ENCODE data around the gene EMILIN3.

EMILIN3 gene

DNA sequence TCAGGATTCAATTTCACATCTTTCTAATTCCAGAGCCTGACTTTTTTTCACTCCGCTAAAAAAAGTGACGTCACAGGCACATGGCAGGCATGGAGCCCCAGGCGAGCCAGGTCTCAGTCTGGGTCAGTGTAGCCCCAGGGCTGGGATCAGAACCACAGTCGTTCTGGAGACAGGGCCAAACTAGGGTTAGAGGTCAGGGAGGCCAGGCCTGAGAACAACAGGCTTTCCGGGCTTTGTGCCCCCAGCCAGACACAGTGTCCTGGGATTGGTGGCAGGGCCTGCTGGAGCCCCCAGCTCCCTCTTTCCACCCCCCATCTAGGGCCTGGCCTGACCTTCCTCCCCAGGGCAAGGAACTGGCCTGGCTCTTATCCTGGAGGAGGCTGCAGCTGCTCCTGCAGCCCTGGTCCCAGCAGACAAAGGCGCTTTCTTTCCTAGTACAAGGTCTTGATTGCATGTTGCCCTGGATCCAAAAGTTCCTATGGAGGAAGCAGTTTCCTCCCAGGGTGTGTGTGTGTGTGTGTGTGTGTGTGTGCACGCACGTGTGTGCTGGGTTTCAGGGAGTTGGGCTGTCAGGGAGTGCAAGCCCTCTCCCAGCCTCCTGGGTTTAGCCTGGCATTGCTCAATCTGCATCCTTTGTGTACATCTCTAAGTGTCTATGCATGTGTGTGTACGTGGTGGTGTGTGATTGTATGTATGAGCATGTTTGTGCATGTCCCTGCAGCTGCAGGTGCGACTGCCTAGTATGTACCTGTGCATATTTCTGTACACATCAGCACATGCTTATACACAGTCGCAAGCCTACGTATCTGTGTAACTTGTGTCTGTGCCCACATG is 26.5 kb upstream of the EMILIN3 start:
- peak in 42 of 56 donors; percentile 9 to 77 (median 48) for DNase-seq

DNA sequence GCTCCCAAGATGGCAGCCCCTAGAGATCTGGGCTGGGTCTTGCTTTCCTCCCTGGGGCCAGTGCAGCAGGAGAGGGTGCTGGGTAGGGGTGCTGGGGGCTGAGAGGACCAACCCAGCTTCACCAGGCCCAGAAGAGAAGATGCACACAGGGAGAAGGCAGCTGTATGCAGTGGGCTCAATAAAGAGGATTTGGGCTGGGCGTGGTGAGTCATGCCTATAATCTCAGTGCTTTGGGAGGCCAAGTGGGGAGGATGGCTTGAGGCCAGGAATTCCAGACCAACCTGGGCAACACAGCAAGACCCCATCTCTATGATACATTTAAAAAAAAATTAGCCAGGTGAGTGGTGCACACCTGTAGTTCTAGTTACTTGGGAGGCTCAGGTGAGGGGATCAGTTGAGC is 25.7 kb upstream of the EMILIN3 start:
- DNase-seq, result no peak

DNA sequence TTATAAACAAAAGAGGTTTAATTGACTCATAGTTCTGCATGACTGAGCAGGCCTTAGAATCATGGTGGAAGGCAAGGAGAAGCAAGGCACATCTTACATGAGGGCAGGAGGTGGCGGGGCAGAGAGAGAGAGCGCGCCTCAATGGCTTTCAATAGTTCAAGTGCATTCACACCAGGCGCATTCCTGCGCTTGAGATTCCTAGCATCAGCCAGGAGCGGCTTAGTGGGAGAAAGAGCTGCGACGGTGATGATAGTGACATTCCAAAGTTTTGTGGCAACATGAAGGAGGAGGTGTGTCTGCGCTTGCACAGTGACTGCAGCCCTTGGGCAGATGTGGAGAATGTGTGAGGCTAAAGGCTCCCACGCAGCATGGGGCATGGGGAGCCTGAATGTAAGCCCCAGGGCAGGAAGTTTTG is 25.0 kb upstream of the EMILIN3 start:
- DNase-seq, result no peak

DNA sequence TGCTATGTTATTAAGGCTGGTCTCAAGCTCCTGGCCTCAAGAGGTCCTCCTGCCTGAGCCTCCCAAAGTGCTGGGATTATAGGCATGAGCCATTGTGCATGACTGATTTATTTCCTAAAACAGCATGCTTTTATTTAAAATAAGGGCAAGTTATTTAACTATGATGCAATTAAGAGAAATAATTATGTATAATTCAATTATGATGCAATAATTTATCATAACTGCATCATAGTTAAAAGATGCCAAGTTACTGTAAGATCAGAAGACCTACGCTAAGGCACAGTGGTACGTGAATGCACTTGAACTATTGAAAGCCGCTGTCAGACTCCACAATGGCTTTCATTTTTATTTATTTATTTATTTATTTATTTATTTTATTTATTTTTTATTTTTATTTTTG is 24.3 kb upstream of the EMILIN3 start:
- no peak for DNase-seq

DNA sequence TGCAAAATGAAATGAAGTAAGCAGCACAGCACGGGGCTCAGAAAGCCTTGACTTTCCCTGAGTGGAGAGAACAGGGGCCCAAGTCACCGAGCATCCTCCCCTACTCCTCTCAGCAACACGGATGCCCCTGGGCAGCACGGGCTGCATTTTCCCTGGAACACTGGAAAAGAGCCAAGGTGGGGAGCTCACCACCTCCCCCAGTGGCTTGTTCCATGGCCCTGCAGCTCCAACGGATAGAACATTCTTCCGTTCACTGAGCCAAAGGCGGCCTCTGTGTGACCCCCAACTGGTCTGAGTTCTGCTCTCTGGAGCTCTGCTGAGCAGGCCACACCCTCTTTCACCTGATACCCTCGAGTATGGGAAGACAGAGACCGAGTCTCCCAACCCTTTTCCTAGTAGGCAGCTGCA is 20.8 kb upstream of the EMILIN3 start:
- no peak for DNase-seq

DNA sequence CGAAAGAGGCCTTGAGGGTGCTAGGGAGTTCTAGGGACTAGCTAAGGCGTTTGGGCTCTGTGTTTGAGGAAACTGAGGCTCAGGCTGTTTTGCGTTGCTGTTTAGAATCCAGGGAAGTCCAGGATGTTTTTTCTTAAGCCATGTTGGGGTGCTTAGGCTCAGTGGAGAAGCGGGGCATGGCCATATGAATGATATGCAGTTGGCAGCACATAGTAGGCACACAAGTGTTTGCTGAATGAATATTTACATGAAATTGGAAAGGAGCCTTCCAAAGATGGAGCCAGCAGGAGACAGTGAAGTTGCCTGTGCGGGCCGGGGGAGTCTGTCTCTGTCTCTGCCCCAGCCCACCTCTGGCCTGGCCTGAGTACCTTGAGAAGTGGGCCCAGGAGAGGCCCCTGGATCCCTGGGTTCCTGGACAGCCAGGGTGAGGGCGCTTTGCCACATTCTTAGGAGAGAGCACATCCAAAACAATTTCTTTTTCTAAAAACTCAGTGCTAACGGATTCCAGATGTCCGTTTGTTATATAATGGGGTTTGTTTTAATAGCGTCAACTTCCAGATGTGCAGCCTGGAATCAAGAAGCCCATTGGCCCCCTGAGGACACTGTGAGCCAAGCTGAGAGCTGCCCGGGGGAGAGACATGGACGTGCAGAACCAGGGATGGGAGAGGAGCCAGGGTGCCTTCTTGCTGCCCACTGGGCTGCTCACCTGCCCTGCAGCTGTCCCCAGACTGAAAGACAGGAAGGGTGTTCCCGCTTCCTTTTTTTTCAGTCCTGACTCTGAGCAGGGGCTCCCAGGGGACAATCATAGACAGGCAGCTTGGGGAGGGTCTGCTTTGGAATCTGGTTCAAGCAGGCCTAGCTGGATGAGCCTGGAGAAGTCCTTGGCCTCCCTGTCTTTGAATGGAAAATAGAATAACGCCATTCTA is 20.1 kb upstream of the EMILIN3 start:
- DNase-seq, result no peak

DNA sequence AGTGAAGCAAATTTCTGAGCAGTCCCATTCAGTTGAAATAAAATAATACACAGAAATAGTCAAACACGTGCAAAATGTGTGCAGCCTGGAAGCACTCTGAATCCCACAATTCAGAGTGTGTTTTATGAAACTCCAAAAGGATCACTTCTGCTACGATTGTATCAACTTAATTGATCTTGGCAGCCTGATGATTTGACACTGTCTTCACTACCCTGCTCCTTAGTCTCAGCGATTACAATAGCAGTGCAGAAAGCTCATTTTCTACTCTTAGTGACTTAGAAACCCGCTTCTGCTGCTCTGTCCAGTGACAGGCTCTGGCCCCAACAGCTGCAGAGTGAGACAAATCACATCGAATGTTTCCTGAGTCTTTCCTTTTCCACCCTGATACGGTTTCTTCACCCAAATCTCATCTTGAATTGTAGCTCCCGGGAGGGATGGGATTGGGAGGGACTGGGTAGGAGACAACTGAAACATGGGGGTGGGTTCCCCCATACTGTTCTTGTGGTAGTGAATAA is 16.2 kb upstream of the EMILIN3 start:
- no peak for DNase-seq

DNA sequence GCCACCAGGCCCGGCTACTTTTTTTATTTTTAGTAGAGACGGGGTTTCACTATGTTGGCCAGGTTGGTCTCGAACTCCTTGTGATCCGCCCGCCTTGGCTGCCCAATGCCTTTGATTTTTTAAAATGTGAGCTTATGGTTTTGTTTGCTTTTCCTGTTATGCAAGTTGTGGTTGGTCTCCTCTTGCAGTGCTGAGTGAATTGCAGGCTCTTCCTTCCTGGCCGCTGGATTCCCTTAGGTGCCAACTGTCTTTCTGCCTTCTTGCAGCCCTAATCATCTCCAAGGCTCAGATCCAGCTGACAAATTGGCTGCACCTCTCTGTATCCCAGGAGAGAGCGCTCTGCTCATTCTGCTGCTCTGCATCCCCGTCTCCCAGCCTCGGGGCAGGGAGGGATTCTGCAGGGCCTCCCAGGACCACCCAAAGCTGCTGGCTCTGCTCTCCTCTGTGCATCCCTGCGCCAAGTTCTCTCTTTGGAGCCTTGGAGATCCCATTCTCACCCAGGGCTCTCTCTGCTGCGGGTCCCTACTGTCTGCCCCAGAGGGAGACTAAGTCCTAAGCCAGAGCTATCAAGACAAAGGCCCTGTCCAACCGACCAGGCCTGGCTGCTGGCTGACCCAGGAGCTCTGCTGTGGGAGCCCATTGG is 14.1 kb upstream of the EMILIN3 start:
- DNase-seq, result no peak

DNA sequence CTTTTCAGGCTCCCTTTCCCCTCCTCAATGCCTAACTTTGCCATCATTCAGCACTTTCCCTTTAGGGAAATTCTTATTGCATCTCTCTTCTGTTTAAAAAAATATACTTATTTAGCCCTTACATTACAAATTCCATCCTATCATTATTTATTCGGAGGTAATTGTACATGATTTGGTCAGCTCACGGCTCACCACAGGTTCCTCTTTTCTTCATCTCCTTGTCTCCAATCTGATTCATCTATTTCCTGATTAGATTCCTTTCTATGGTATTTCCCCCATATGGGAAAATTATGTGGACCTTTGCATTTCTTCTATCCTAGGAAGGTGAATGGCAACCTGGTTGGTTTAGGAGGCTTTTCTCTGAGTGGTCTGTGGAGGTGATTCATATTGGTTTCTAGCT is 12.9 kb upstream of the EMILIN3 start:
- no peak for DNase-seq

DNA sequence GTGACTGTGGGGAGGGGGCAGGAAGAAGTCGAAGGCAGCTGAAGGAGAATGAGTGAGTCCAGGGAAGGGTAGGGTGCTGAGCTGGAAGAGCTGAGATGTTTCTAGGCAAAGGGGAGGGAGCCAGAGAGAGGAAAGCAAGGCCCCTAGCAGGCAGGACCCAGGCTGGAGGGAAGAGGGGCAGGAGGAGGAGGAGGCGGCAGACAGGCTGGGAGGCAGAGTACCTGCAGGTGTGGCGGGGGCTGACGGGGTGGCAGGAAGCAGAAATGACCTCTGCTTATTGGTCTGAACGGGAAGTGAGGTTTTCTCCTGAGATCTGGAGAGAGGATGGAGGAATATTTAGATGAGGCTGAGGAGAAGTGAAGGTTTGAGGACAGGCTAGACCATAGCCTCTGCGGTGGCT is 10.7 kb upstream of the EMILIN3 start:
- DNase-seq, result no peak

DNA sequence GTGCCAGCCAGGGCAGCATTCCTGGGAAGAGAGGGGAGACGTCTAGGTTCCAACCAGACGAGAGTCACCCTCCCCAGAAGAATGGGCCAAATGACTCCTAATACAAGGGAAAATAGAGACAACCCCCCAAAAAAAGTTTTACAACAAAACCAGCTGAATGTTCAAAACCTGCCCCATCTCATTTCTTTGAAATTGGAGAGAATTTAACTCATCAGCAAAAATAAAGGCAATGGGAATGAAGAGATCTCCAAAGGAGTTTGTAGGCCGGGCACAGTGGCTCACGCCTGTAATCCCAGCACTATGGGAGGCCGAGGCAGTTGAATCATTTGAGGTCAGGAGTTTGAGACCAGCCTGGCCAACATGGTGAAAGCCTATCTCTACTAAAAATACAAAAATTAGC is 9.7 kb upstream of the EMILIN3 start:
- DNase-seq, result no peak

DNA sequence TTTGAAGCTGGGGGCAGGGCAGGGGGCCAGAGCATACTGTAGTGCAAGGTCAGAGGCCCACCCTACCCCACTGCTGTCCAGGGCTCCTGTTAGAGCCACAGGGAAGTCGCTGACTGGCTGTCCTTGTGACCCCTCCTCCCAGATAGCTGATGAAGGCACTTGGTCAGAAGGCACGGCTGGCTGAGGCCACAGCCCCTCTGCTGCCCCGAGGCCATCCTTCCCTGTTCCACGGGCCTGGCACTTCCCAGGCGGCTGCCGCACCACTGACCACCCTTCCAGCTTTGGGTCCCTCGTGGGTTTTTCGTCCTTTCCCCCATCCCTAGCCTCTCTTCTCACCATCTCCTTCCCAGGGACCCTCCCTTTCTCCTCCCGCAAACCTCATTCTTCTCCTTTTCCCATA is 9.2 kb upstream of the EMILIN3 start:
- no peak for DNase-seq

DNA sequence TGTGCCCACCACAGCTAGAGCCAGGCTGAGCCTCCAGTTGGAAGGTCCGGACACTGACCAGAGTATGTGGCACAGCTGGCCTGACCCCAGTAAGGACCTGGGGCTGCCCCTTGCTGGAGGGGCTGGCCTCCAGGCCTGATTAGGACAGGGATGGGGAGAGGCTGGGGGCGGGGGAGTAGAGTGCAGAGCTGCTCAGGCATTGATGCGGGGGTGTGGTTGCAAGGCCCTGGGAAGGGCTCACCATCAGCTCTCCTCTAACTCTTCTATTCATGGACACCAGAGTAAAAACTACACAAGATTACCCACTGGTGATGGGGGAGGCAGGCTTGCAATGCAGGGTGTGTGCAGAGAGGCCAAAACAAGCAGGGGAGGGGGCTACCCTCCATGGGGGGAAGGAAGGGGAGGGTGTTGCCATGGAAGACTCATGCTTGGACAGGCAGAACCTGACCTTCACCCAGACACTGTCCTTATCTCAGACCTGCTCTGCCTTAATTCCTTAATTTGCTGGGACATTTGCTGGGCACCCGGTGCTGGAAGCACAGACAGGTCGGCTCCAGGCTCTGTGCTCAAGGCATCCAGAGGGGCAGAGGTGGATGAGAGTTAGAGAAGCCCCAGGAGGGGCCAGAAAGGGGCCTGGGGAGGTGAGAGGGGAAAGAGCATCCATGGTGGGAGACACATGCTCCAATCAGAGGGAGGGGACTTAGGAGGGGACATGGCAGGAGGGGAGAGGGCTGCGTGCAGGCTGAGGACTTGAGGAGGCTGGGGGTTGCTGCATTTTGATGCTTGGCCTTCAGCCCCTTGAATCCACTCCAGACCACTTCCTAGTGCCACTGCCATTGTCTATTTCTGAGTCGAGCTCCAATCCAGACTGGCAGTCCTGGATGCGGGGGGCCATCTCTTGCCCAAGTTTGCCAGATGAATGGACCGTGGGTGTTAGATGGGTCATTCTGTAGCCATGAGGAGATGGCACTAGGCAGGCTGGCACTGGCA is 7.6 kb upstream of the EMILIN3 start:
- no peak for DNase-seq

DNA sequence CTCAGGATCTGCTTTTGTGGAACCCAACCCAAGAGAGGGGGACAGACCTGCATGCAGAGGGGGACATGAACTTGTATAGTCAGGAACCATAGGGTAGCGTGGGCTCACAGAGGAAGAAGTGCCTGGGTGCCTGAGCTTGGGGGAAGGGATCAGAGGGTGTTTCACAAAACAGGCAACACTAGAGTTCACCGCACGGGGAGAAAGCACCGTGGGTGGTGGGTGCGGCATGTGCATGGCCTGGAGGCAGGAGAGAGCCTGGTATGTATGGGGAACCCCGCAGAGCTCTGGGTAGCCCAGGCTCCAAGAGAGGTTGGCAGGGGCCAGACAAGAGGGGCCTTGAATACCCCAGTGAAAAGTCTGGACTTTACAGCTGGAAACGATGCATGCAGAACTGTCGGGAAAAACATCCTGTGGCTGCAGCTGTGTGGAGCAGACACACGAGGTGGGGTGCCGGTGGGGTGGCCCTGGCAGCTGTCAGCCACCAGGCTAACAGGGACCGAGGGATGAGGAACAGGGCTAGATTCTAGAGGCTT is 6.7 kb upstream of the EMILIN3 start:
- DNase-seq, result no peak

DNA sequence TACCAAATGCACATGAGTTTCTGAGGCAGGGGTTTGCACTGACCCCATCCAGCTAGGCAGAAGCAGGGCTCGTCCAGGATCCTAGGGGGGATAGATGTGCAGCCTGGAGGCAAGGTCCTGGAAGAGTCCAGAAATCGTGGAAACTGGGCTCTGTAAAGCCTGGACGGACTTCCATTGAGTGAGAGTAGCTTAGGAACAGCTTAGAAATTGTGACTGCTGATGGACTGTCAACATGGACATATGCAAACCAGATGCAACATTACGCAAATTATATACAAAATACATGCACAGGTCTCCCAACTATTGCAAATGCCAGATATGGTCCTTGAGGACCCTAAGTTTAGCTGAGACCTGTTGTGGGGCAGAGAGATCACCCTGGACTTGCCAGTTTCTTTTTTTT is 4.8 kb upstream of the EMILIN3 start:
- DNase-seq, result no peak

DNA sequence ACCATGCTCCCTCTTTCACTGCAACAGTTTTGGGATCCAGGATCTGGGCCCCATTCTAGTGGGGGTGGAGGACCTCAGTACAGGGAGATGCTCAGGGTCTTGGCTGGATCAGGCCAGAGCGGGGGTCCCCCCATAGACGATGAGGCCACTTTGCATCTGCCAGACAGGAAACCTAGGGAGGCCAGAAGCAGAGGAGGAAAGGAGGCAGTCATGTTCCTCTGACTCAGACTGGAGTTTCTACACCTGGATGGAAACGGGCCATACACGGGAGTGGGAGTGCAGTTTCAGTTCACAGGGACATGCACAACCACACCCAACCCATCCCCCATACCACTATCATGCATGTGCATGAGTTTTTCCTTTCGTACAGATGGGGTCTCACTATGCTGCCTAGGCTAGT is 3.6 kb upstream of the EMILIN3 start:
- no peak for DNase-seq

DNA sequence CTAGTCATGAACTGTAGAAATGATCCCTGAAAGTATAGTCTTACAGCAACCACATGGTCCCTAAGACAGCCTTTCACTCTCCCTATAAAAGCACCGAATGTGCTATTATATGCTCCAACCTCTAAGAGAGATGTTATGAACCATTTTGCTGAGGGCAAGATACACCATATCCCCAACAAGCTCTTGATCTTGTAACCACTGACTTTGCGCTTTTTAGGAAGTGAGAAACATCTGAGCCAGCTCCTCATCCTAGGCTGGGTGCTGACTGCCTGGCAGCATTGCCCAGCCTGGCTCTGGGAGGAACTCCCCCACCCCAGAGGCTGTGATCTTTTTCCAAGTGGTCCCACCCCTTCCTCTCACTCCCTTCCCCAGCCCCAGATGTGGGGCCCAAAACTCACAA is 3.1 kb upstream of the EMILIN3 start:
- no peak for DNase-seq

DNA sequence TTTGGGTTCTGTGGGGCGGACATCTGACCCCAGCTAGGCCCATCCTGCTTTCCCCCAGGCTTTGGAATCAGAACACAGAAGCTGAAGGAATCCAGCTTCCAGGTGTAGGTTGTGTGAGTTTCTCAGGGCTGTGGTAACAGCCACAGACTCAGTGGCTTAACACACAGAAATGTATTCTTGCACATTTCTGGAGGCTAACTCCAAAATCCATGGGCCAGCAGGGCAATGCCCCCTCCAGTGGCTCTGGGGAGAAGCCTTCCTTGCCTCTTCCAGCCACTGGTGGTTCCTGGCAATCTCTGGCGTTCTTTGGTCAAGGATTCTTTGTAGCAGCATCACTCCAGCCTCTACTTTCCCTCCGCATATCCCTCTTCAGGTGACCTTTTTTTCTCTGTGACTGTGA is 1.3 kb upstream of the EMILIN3 start:
- DNase-seq, result no peak

DNA sequence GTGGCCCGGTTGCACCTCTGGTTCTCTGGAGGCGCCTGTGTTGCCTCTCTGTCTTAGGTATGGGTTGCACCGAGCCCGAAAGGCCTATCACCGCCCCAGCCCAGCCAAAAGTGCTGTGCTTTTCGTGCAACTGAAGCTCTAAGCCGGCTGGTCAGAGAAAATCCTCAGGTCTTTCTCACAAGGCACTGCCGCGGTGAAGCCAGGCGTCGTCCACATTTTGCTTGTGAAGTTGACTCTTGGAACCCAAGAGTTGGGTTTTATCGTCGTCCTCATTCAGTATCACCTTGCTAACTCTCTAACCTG is 726 bp upstream of the EMILIN3 start:
- DNase-seq, result no peak

DNA sequence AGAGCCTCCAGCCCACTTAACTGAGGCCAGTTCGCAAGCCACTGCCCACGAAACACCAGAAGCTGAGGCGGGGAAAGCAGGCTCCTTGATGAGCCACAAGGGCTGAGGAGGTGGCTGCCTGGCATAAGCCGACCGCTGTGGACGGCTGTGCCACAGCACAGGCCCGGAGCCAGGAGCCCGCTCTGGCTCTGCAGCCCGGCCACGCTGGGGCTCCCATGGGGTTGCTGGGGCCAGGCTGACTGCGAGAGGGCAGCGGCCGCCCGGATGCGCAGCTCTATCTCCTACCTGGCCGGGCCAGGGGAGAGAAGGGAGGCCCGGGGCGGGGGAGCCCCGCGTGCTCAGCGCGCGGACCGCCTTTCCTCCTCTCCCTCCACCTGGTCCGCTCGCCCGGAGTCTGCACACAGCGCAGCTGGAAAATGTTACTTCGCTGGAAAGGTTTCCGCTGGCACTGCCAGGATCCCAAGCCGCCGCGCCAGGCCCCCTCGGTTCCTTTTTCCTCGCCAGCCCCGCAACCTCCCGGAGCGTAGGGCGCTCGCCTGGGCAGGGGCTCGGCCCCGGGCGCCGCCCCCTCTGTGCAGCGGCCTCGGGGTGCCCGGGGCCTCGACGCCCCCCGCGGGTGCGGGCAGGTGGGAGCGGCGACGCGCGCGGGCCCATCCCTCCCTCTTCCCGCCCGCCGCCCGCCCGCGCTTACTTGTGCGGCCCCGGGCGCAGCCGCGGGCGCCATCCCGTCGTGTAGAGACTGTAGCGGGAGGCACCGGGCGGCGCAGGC is 657 bp downstream of the EMILIN3 start:
- no peak for DNase-seq

Measured in nucleus accumbens (tissue), 56 donors.